ENCODE data around the gene KCNQ1. TPM values are rescaled to one million over a fixed set of nuclear protein-coding genes. Genes with fewer than 3 reads are reported as not detected.

KCNQ1 gene
- total RNA-seq, 1 experiment from 2014 or later, result 2.3 TPM

GRCh38 chr11:2432171-2432621 lies 12.6 kb upstream of the KCNQ1 start:
- Histone ChIP-seq H4K5ac (ENCODE audit: insufficient read length, low read depth, low read length) (no peak overlapping the region), H3K9me3 (ENCODE audit: control insufficient read depth, low read depth, low read length) (no peaks in the 10 kb centered on the region), H3K56ac (ENCODE audit: insufficient read length, low read depth, low read length) (no peak overlapping the region), H3K79me2 (ENCODE audit: insufficient read depth, low read length) (no peaks in the 10 kb centered on the region), H2BK15ac (ENCODE audit: low read depth, low read length) (no peak overlapping the region), H4K91ac (ENCODE audit: insufficient read length, low read depth, low read length) (no peak overlapping the region), H3K23me2 (ENCODE audit: insufficient read length, low read depth, low read length, poor library complexity, severe bottlenecking) (no peaks in the 10 kb centered on the region), H3K27ac (ENCODE audit: insufficient read length, low read depth, low read length) (no peak overlapping the region), H2AFZ (ENCODE audit: low read length) (no peak overlapping the region), H3K27me3 (ENCODE audit: insufficient read depth, low read length) (no peaks in the 10 kb centered on the region; the same call in 1 of the 2 replicates), H2BK12ac (ENCODE audit: insufficient read length, low read depth, low read length) (no peak overlapping the region), H3K14ac (ENCODE audit: insufficient read depth, low read length) (no peak overlapping the region; the same call in 1 of the 2 replicates), H3K4me2 (ENCODE audit: insufficient read depth, insufficient read length, low read length) (no peak overlapping the region), H2BK20ac (ENCODE audit: low read depth, low read length, poor library complexity, severe bottlenecking) (no peak overlapping the region), H3K79me1 (ENCODE audit: insufficient read depth, low read depth, low read length, poor library complexity, severe bottlenecking) (no peaks in the 10 kb centered on the region), H3K4ac (ENCODE audit: low read depth, low read length) (no peak overlapping the region), H3K18ac (ENCODE audit: insufficient read length, low read depth, low read length) (no peak overlapping the region), H4K8ac (replicated peaks; ENCODE audit: insufficient read length, low read depth, low read length) (no peak overlapping the region), H3K23ac (ENCODE audit: insufficient read length, low read depth, low read length) (no peak overlapping the region), H3K4me1 (ENCODE audit: insufficient read depth, low read length) (no peaks in the 10 kb centered on the region), H2AK5ac (ENCODE audit: insufficient read length, low read length) (no peak overlapping the region), H2BK5ac (ENCODE audit: insufficient read length, low read length) (no peak overlapping the region), H4K20me1 (ENCODE audit: control insufficient read depth, insufficient read depth, insufficient read length) (no peaks in the 10 kb centered on the region), H3T11ph (ENCODE audit: low read length) (no peak overlapping the region), H3K9ac (ENCODE audit: extremely low read depth, insufficient read length, low read length) (no peak overlapping the region), H2BK120ac (ENCODE audit: low read depth, low read length, poor library complexity, severe bottlenecking) (no peak overlapping the region)
- no peak for DNase-seq
- Mint-ChIP-seq H3K27me3 (ENCODE audit: low read depth) (peaks cover 20% of the 10 kb centered on the region), H3K4me1 (no peaks in the 10 kb centered on the region), H3K9me3 (no peaks in the 10 kb centered on the region; a peak in 1 of 5 replicates), H3K36me3 (ENCODE audit: insufficient read depth in 1 of 3, low read depth in 3 of 3) (no peaks in the 10 kb centered on the region), H3K4me3 (no peak overlapping the region), H3K27ac (no peak overlapping the region)
- no CpG with 5 or more reads among the region's 15 CpGs for WGBS (ENCODE audit: extremely low coverage, insufficient read length, low lambda C conversion rate)
- no peak for TF ChIP-seq CTCF (conservative IDR thresholded peaks at IDR 0.05)

Measured in H9 (cell line).